ENCODE measurements around the gene MTHFD2L.

The MTHFD2L gene

DNA sequence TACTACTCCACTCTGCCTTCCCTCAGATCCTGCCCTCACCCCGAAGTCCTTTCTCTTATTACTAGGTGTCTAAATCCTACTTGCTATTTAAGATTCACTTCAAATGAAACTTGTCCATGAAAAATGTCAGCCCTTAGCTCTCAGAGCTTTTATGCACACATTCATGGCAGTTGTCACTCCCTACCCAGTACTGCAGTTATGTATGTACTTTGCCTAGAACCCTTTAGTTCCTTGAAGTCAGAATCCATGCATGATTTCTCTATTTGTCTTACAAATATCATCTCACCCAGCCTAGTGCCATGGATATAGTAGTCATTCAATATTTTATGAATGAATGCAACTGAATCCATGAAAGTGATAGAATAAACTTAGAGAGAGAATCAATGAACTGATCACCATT is 147.1 kb downstream of the MTHFD2L start:
- Histone ChIP-seq H3K27ac (ENCODE audit: low read depth, low read length) (no peak overlapping the region), H3K36me3 (ENCODE audit: control insufficient read depth, insufficient read depth, low read length) (no peaks in the 10 kb centered on the region), H3K4me1 (ENCODE audit: control insufficient read depth, insufficient read depth, low read length) (no peaks in the 10 kb centered on the region)

DNA sequence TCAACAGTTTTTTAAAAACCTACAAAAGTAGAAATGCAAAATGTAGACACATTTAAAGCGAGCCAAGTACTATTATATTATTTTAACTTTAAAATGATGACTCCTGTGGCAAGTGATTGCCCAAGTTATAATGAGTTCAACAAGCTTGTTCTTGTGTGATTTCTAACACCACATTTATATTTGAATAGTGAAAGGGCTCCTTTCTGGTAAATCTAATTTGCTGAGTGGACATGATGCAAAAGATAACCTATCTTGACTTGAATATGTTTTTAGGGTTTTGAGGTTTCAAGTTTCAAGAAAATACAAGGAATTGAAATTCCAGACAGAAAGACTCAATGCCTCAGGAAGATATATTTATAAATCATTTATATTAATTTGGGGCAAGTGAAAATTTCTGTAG is 149.3 kb downstream of the MTHFD2L start:
- Histone ChIP-seq H3K27me3 (ENCODE audit: control insufficient read depth, insufficient read depth, low read length) (no peaks in the 10 kb centered on the region), H3K4me3 (ENCODE audit: low read depth, low read length) (no peak overlapping the region), H3K4me1 (ENCODE audit: control insufficient read depth, insufficient read depth, low read length) (no peaks in the 10 kb centered on the region), H3K9me3 (ENCODE audit: control insufficient read depth, insufficient read depth, low read depth, low read length) (no peaks in the 10 kb centered on the region), H3K36me3 (ENCODE audit: control insufficient read depth, insufficient read depth, low read length) (no peaks in the 10 kb centered on the region), H3K27ac (ENCODE audit: low read depth, low read length) (no peak overlapping the region), H3K9ac (ENCODE audit: low read length) (no peak overlapping the region)

More for the DNA sequence above, 147.1 kb downstream of the MTHFD2L start:
- no peak overlapping the region for H3K4me3 ChIP-seq (ENCODE audit: low read depth, low read length)
- no peak overlapping the region for H3K9ac ChIP-seq (ENCODE audit: low read length)
- no peaks in the 10 kb centered on the region for H3K9me3 ChIP-seq (ENCODE audit: control insufficient read depth, insufficient read depth, low read depth, low read length)
- no peaks in the 10 kb centered on the region for H3K27me3 ChIP-seq (ENCODE audit: control insufficient read depth, insufficient read depth, low read length)

DNA sequence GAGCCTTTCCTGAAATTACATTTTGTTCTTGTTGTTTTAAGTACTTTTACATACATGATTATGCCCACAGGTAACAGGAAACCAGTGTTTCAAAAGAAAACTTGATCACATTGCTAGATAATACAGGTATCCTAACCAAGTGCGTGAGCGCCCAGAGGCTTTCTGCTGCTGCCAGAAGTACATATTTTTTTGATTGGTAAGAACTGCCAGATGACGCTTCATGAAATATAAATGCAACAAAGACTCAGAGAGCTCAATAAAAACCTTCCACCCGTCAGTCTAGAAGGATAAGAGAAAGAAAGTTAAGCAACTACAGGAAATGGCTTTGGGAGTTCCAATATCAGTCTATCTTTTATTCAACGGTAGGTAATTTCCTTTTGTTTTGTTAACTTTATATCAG is 150.3 kb downstream of the MTHFD2L start, which contains the start of gene EPGN:
Gene EPGN, plus strand, starts transcription at position 256 of the 400 bp plus-strand sequence. Its CDS starts 64 bp downstream, at position 320.
- Histone ChIP-seq H3K4me1 (ENCODE audit: control insufficient read depth, insufficient read depth, low read length) (no peaks in the 10 kb centered on the region), H3K9me3 (ENCODE audit: control insufficient read depth, insufficient read depth, low read depth, low read length) (no peaks in the 10 kb centered on the region), H3K36me3 (ENCODE audit: control insufficient read depth, insufficient read depth, low read length) (no peaks in the 10 kb centered on the region), H3K9ac (ENCODE audit: low read length) (no peak within 1 kb of the TSS), H3K4me3 (ENCODE audit: low read depth, low read length) (no peak within 1 kb of the TSS), H3K27ac (ENCODE audit: low read depth, low read length) (no peak within 1 kb of the TSS), H3K27me3 (ENCODE audit: control insufficient read depth, insufficient read depth, low read length) (no peaks in the 10 kb centered on the region)

DNA sequence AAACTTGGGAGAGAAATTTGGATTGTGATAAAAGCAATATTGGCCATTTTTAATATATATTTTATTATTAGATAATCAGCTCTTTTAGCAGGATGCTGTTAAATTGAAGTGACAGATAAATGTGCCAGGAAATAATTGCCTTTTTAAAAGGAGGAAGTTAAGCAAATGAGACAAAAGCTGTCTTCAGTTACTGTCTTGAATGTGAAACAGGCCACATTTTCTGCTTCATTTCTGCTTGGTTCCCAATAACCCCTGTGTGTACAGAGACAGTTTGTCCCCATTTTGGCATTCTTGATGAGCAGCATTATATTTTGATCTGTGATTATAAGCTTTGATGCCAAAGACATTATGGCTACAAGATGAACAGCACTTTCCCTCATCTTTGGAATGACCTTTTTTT is 151.3 kb downstream of the MTHFD2L start:
- H3K4me3 ChIP-seq (ENCODE audit: low read depth, low read length), result no peak overlapping the region
- H3K27ac ChIP-seq (ENCODE audit: low read depth, low read length), result no peak overlapping the region
- no peaks in the 10 kb centered on the region for H3K4me1 ChIP-seq (ENCODE audit: control insufficient read depth, insufficient read depth, low read length)
- no peaks in the 10 kb centered on the region for H3K9me3 ChIP-seq (ENCODE audit: control insufficient read depth, insufficient read depth, low read depth, low read length)
- H3K27me3 ChIP-seq (ENCODE audit: control insufficient read depth, insufficient read depth, low read length), result no peaks in the 10 kb centered on the region
- no peak overlapping the region for H3K9ac ChIP-seq (ENCODE audit: low read length)
- H3K36me3 ChIP-seq (ENCODE audit: control insufficient read depth, insufficient read depth, low read length), result no peaks in the 10 kb centered on the region

DNA sequence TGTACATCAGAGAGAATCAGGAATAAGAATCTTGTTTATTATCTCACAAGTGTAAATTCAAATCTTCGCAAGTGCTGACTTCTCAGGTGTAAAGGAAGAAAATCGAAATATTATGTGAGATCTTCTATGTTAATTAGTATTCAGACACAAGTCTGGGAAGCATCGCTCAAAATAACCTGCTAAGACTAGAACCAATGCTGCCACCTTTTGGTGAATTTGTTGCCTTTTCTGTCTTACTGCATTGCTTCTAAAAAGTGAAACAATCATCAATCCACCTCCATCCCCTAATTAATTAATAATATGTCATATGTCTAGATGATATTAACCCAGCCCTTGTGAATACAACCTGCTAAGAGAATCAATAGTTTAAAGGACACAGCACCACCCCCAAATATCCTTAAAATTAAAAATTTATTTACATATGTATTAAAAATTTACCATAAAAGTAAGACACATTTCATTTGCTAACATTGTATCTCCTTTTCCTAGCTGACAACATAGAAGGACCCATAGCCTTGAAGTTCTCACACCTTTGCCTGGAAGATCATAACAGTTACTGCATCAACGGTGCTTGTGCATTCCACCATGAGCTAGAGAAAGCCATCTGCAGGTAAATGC is 153.9 kb downstream of the MTHFD2L start:
- H3K27me3 ChIP-seq (ENCODE audit: control insufficient read depth, insufficient read depth, low read length), result no peaks in the 10 kb centered on the region
- H3K9me3 ChIP-seq (ENCODE audit: control insufficient read depth, insufficient read depth, low read depth, low read length), result no peaks in the 10 kb centered on the region
- H3K9ac ChIP-seq (ENCODE audit: low read length), result no peak overlapping the region
- H3K27ac ChIP-seq (ENCODE audit: low read depth, low read length), result no peak overlapping the region
- H3K4me3 ChIP-seq (ENCODE audit: low read depth, low read length), result no peak overlapping the region
- no peaks in the 10 kb centered on the region for H3K36me3 ChIP-seq (ENCODE audit: control insufficient read depth, insufficient read depth, low read length)
- no peaks in the 10 kb centered on the region for H3K4me1 ChIP-seq (ENCODE audit: control insufficient read depth, insufficient read depth, low read length)

DNA sequence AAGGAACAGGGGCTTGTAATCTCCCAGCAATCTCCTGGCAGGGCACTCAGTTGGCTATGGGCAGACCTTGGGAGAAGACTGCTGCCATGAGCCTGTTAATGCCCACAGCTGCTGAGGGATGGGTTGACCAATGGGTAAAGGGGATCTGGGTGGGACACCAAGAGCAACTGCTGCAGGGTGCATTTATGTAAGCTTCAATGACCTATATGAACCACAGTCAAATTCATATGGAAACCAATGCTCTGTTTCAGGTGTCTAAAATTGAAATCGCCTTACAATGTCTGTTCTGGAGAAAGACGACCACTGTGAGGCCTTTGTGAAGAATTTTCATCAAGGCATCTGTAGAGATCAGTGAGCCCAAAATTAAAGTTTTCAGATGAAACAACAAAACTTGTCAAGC is 156.4 kb downstream of the MTHFD2L start:
- no peaks in the 10 kb centered on the region for H3K9me3 ChIP-seq (ENCODE audit: control insufficient read depth, insufficient read depth, low read depth, low read length)
- H3K9ac ChIP-seq (ENCODE audit: low read length), result no peak overlapping the region
- no peaks in the 10 kb centered on the region for H3K4me1 ChIP-seq (ENCODE audit: control insufficient read depth, insufficient read depth, low read length)
- no peak overlapping the region for H3K27ac ChIP-seq (ENCODE audit: low read depth, low read length)
- no peaks in the 10 kb centered on the region for H3K36me3 ChIP-seq (ENCODE audit: control insufficient read depth, insufficient read depth, low read length)
- no peak overlapping the region for H3K4me3 ChIP-seq (ENCODE audit: low read depth, low read length)
- H3K27me3 ChIP-seq (ENCODE audit: control insufficient read depth, insufficient read depth, low read length), result no peaks in the 10 kb centered on the region

DNA sequence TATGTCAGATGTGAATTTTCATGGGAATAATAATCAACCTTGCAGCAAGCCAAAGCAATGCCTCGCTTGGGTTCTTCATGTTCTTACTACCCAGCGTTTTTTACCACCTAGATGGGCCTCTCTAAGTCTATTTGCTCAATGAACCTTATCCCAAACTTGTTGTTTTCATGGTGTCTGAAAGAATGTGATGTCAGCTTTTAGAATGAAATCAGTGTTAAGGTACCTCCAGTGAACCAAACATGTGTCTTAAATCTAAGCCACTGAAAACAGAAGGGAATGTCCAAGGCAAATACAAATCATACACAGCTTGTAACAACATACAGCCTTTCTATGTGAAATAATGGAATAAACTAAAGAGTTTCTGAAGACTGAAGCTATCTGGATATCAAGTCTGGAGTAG is 157.0 kb downstream of the MTHFD2L start:
- Histone ChIP-seq H3K9me3 (ENCODE audit: control insufficient read depth, insufficient read depth, low read depth, low read length) (no peaks in the 10 kb centered on the region), H3K4me1 (ENCODE audit: control insufficient read depth, insufficient read depth, low read length) (no peaks in the 10 kb centered on the region), H3K27me3 (ENCODE audit: control insufficient read depth, insufficient read depth, low read length) (no peaks in the 10 kb centered on the region), H3K4me3 (ENCODE audit: low read depth, low read length) (no peak overlapping the region), H3K27ac (ENCODE audit: low read depth, low read length) (no peak overlapping the region), H3K36me3 (ENCODE audit: control insufficient read depth, insufficient read depth, low read length) (no peaks in the 10 kb centered on the region), H3K9ac (ENCODE audit: low read length) (no peak overlapping the region)

DNA sequence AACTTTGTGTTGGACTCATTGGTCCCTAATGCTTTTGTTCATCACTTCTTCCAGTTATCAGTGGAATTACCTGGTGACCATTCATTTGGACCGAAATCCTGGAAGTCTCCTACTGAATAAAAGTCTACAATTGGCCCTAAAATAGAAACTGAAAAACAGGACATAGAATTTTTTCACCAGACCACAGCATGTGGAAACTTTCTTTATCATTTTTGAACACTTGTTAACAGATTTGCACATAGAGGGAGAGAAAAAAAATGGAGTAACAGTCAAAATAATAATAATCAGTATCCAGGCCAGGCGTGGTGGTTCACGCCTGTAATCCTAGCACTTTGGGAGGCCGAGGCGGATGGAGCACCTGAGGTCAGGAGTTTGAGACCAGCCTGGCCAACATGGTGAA is 157.5 kb downstream of the MTHFD2L start:
- Histone ChIP-seq H3K9ac (ENCODE audit: low read length) (no peak overlapping the region), H3K36me3 (ENCODE audit: control insufficient read depth, insufficient read depth, low read length) (no peaks in the 10 kb centered on the region), H3K27ac (ENCODE audit: low read depth, low read length) (no peak overlapping the region), H3K4me3 (ENCODE audit: low read depth, low read length) (no peak overlapping the region), H3K27me3 (ENCODE audit: control insufficient read depth, insufficient read depth, low read length) (no peaks in the 10 kb centered on the region), H3K4me1 (ENCODE audit: control insufficient read depth, insufficient read depth, low read length) (no peaks in the 10 kb centered on the region), H3K9me3 (ENCODE audit: control insufficient read depth, insufficient read depth, low read depth, low read length) (no peaks in the 10 kb centered on the region)

DNA sequence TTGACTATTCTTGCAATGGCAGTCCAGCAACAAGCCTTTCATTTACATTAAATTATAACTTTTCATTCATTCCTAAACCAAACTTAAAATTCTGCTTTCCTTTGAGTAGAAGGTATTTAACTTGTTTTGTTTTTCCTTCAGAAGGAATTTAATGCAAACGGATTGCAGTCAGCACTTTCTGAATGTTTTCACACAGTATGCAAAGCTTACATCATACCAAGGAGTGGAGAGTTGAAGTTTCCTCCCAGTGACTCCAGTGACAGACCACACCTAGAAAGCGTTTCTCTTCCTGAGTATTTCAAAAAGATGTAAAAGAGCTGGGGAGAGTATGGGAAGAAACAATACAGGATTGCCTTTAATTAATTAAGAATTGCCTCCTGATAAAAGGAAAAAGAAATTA is 158.5 kb downstream of the MTHFD2L start:
- Histone ChIP-seq H3K4me1 (ENCODE audit: control insufficient read depth, insufficient read depth, low read length) (peaks cover 4% of the 10 kb centered on the region), H3K27me3 (ENCODE audit: control insufficient read depth, insufficient read depth, low read length) (no peaks in the 10 kb centered on the region)

DNA sequence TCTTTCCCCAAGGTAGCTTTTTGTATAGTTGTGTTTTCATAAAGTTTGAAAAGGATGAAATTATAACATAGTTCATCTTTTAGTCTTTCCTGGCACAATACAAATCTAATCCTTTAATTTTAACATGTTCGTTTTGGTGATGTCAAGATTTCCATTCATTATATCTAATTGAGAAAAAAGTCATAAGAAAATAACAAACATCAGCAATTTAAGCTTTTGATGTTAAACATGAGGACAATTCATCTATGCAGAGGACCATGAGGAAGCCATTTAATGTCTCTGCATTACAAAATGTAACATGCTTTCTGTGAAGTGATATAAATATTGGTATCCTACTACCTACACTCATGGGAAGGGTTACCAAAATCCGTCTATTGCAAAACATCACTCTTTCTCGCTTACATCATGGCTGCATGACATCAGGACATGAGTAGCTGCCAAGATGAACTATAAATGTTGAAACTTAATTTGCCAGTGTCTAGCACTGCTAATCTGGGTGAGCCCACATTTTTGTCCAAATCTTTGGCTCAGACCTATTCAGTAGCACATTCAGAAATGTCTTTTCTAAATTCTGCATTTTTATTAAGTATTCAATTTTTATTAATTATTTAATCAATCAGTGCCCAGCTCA is 159.8 kb downstream of the MTHFD2L start:
- Histone ChIP-seq H3K27ac (ENCODE audit: low read depth, low read length) (no peak overlapping the region), H3K4me1 (ENCODE audit: control insufficient read depth, insufficient read depth, low read length) (peaks cover 4% of the 10 kb centered on the region), H3K9ac (ENCODE audit: low read length) (no peak overlapping the region), H3K27me3 (ENCODE audit: control insufficient read depth, insufficient read depth, low read length) (no peaks in the 10 kb centered on the region), H3K36me3 (ENCODE audit: control insufficient read depth, insufficient read depth, low read length) (no peaks in the 10 kb centered on the region), H3K4me3 (ENCODE audit: low read depth, low read length) (no peak overlapping the region), H3K9me3 (ENCODE audit: control insufficient read depth, insufficient read depth, low read depth, low read length) (no peaks in the 10 kb centered on the region)

More for the DNA sequence above, 158.5 kb downstream of the MTHFD2L start:
- H3K27ac ChIP-seq (ENCODE audit: low read depth, low read length), result no peak overlapping the region
- no peaks in the 10 kb centered on the region for H3K36me3 ChIP-seq (ENCODE audit: control insufficient read depth, insufficient read depth, low read length)
- H3K9me3 ChIP-seq (ENCODE audit: control insufficient read depth, insufficient read depth, low read depth, low read length), result no peaks in the 10 kb centered on the region
- no peak overlapping the region for H3K4me3 ChIP-seq (ENCODE audit: low read depth, low read length)
- no peak overlapping the region for H3K9ac ChIP-seq (ENCODE audit: low read length)

DNA sequence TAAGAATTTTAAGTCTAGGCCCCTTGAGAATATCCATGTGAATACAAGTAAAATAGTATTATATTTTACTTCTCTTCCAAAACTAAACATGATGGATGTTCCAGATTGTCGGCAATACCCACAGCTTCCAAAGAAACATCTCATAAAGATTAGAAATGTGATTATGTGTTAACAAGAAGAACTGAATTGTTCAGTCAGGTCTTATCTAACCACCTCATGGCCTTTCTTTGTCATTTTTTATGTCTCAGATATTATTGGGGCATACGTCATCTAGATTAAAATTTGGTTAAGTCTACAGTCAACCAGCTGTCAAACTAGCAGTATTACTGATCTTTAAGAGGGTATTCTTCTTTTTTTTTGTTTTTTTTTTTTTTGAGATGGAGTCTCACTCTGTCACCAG is 160.4 kb downstream of the MTHFD2L start:
- no peaks in the 10 kb centered on the region for H3K9me3 ChIP-seq (ENCODE audit: control insufficient read depth, insufficient read depth, low read depth, low read length)
- no peaks in the 10 kb centered on the region for H3K27me3 ChIP-seq (ENCODE audit: control insufficient read depth, insufficient read depth, low read length)
- H3K4me1 ChIP-seq (ENCODE audit: control insufficient read depth, insufficient read depth, low read length), result peaks cover 4% of the 10 kb centered on the region
- H3K27ac ChIP-seq (ENCODE audit: low read depth, low read length), result no peak overlapping the region
- H3K36me3 ChIP-seq (ENCODE audit: control insufficient read depth, insufficient read depth, low read length), result no peaks in the 10 kb centered on the region
- no peak overlapping the region for H3K9ac ChIP-seq (ENCODE audit: low read length)
- no peak overlapping the region for H3K4me3 ChIP-seq (ENCODE audit: low read depth, low read length)
